Panc1 (cell line): ENCODE data around the gene GNAO1. TPM values are rescaled to one million over a fixed set of nuclear protein-coding genes. Genes with fewer than 3 reads are reported as not detected.

Experiments used
- ATAC-seq: fragments of 200-7000 bp; cut with Tn5 transposase; 2 replicates; pipeline ENCODE4 v1.9.1; 2020; ENCODE audit warnings: mild to moderate bottlenecking, moderate library complexity
- BruUV-seq: library from RNA; stranded (reverse); fragments of 400-500 nt; replicated peaks from 2 replicates; lab custom pipeline; 2021; lab: Mats Ljungman, UMichigan
- CTCF ChIA-PET: fragments of 300-600 bp; sonication (Branson Sonifier 250); formaldehyde crosslinking; loops from one replicate; lab custom pipeline; 2022; ENCODE audit warnings: antibody characterized with exemption; lab: Charles Lee
- POLR2A ChIA-PET: fragments of 300-600 bp; sonication (Branson Sonifier 250); formaldehyde crosslinking; loops from one replicate; lab custom pipeline; 2022; ENCODE audit warnings: antibody characterized with exemption; lab: Charles Lee
- DNase-seq: peaks from one replicate; pipeline ENCODE4 v3.0.0-alpha.2; 2010; ENCODE audit warnings: low read depth, low spot score
- H3K27ac ChIP-seq: 2 replicates; pipeline ENCODE4 v1.5.1; 2011; ENCODE audit warnings: mild to moderate bottlenecking, low read length, inconsistent platforms
- H3K27me3 ChIP-seq: fragments of 200-500 bp; sonication (Bioruptor generic); 2 replicates; pipeline ENCODE4 v1.6.0; 2014; ENCODE audit warnings: low read length, inconsistent platforms; ENCODE audit not compliant: control insufficient read depth, insufficient read depth
- H3K36me3 ChIP-seq: fragments of 200-500 bp; sonication (Bioruptor generic); 2 replicates; pipeline ENCODE4 v1.5.1; 2014; ENCODE audit warnings: inconsistent platforms, mild to moderate bottlenecking, low read length, moderate library complexity; ENCODE audit not compliant: control insufficient read depth, insufficient read depth
- H3K4me1 ChIP-seq: 2 replicates; pipeline ENCODE4 v1.5.1; 2011; ENCODE audit warnings: inconsistent platforms, mild to moderate bottlenecking, low read length, moderate library complexity; ENCODE audit not compliant: control insufficient read depth, insufficient read depth
- H3K4me3 ChIP-seq, 2 experiments: 2 replicates each; pipeline ENCODE4 v1.5.1; 2011 to 2012; ENCODE audit warnings: low read depth in 2 of 2, low read length in 2 of 2, mild to moderate bottlenecking in 2 of 2, inconsistent platforms in 1 of 2, moderate library complexity in 1 of 2
- H3K9me3 ChIP-seq: fragments of 200-500 bp; sonication (Bioruptor generic); 2 replicates; pipeline ENCODE4 v1.5.1; 2014; ENCODE audit warnings: low read depth, mild to moderate bottlenecking, inconsistent platforms, low read length, moderate library complexity; ENCODE audit not compliant: control insufficient read depth, insufficient read depth
- POLR2AphosphoS5 ChIP-seq: IDR thresholded peaks from 2 replicates; pipeline ENCODE4 v1.6.1; 2012; ENCODE audit warnings: mild to moderate bottlenecking, low read depth, low read length, moderate library complexity
- SIN3A ChIP-seq: IDR thresholded peaks from 2 replicates; pipeline ENCODE4 v1.6.1; 2012; ENCODE audit warnings: low read depth, mild to moderate bottlenecking, low read length, moderate library complexity, borderline replicate concordance; ENCODE audit not compliant: insufficient read depth
- TCF7L2 ChIP-seq: IDR thresholded peaks from 2 replicates; pipeline ENCODE4 v1.6.1; 2011; ENCODE audit warnings: mild to moderate bottlenecking, low read depth, low read length, inconsistent platforms
- in situ Hi-C: cut with HindIII; loops from 2 replicates; pipeline ENCODE4 v1.10.0; 2016; ENCODE audit warnings: low sequenced_read_pairs, low pct_unique_long_range_greater_than_20kb
- intact Hi-C: fragments of 100-400 bp; cut with micrococcal nuclease; formaldehyde crosslinking; loops from one replicate; pipeline ENCODE4 v1.10.0; 2022; ENCODE audit not compliant: unreplicated experiment
- total RNA-seq: library from RNA; stranded (reverse); gene quantifications from one replicate; pipeline ENCODE4 v1.2.1, GENCODE V29; 2021; ENCODE audit not compliant: unreplicated experiment
- TF ChIP-seq, protein P1 (sequence below), 2 experiments: IDR thresholded peaks; 2 replicates each; pipeline ENCODE4 v1.6.1; 2011 to 2012; ENCODE audit warnings: low read depth in 2 of 2, control low read depth in 1 of 2, low read length in 1 of 2, mild to moderate bottlenecking in 1 of 2, moderate library complexity in 1 of 2; ENCODE audit not compliant: insufficient read depth in 1 of 2
- TF ChIP-seq, protein P2 (sequence below): fragments of 450-650 bp; IDR thresholded peaks from 2 replicates; pipeline ENCODE4 v1.5.1; 2017; ENCODE audit warnings: mild to moderate bottlenecking

Gene GNAO1
- total RNA-seq, 1 experiment from 2014 or later, result 33.4 TPM

DNA sequence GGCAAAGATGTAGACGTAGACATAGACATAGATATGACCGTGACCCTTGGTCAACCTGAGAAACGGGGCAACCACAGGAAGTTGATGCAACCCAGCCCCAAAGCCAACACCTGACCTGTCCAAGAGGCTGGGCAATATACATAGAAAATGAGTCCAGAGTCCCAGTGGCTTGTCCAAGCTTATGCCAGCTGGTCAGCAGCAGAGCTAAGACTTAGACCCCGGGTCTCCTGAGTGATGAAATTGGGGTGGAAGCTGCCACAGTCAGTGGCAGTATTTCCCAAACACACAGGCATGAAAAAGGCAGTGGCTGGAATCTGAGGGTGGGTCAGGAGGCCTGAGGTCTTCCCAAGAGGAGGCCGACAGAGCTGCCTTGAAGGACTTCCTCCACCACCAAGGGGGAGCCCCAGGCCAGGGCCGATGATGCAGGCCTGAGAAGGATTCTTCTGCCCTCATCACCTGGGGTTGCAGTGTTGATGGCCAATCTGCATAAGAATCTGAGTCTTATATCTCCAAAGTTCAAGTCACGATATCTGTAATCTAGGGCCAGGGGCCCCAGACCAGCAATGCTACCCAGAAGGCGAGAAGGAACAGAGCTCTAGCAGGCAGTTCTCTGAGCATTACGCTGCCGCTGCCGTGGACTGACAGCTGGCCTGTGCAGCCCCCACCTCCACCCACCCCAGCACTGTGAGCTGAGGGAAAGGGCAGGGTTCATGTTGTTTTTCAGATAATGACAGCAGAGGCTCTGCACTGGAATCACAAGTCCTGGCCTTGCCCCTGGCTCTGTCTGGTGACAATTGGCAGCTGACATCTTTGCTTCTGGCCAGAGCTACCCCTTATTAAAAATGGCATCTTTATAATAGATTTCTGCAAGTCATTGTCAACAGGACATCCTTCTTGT, 72.7 kb downstream of the GNAO1 start:
- H3K4me3 ChIP-seq, result no peak overlapping the region
- ChIA-PET POLR2A (no interaction called here), CTCF (no interaction called here)
- no peaks in the 10 kb centered on the region for H3K9me3 ChIP-seq
- intact Hi-C loops (no loop called here), in situ Hi-C loops (no loop called here)
- ATAC-seq (no peak), DNase-seq (no peak)
- H3K4me1 ChIP-seq, result no peaks in the 10 kb centered on the region; the same call in 1 of the 2 replicates
- BruUV-seq, result no TSS peak
- TF ChIP-seq POLR2AphosphoS5 (no peak), TCF7L2 (no peak), SIN3A (no peak)
- TF ChIP-seq, protein P1, sequence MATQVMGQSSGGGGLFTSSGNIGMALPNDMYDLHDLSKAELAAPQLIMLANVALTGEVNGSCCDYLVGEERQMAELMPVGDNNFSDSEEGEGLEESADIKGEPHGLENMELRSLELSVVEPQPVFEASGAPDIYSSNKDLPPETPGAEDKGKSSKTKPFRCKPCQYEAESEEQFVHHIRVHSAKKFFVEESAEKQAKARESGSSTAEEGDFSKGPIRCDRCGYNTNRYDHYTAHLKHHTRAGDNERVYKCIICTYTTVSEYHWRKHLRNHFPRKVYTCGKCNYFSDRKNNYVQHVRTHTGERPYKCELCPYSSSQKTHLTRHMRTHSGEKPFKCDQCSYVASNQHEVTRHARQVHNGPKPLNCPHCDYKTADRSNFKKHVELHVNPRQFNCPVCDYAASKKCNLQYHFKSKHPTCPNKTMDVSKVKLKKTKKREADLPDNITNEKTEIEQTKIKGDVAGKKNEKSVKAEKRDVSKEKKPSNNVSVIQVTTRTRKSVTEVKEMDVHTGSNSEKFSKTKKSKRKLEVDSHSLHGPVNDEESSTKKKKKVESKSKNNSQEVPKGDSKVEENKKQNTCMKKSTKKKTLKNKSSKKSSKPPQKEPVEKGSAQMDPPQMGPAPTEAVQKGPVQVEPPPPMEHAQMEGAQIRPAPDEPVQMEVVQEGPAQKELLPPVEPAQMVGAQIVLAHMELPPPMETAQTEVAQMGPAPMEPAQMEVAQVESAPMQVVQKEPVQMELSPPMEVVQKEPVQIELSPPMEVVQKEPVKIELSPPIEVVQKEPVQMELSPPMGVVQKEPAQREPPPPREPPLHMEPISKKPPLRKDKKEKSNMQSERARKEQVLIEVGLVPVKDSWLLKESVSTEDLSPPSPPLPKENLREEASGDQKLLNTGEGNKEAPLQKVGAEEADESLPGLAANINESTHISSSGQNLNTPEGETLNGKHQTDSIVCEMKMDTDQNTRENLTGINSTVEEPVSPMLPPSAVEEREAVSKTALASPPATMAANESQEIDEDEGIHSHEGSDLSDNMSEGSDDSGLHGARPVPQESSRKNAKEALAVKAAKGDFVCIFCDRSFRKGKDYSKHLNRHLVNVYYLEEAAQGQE (IDR thresholded peaks at IDR 0.05; ENCODE audit: insufficient read depth in 1 of 2, low read depth in 2 of 2, low read length in 1 of 2), result no peak
- TF ChIP-seq, protein P2, sequence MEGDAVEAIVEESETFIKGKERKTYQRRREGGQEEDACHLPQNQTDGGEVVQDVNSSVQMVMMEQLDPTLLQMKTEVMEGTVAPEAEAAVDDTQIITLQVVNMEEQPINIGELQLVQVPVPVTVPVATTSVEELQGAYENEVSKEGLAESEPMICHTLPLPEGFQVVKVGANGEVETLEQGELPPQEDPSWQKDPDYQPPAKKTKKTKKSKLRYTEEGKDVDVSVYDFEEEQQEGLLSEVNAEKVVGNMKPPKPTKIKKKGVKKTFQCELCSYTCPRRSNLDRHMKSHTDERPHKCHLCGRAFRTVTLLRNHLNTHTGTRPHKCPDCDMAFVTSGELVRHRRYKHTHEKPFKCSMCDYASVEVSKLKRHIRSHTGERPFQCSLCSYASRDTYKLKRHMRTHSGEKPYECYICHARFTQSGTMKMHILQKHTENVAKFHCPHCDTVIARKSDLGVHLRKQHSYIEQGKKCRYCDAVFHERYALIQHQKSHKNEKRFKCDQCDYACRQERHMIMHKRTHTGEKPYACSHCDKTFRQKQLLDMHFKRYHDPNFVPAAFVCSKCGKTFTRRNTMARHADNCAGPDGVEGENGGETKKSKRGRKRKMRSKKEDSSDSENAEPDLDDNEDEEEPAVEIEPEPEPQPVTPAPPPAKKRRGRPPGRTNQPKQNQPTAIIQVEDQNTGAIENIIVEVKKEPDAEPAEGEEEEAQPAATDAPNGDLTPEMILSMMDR, result no peak
- no peaks in the 10 kb centered on the region for H3K36me3 ChIP-seq
- no peaks in the 10 kb centered on the region for H3K27me3 ChIP-seq
- H3K27ac ChIP-seq, result no peak overlapping the region

DNA sequence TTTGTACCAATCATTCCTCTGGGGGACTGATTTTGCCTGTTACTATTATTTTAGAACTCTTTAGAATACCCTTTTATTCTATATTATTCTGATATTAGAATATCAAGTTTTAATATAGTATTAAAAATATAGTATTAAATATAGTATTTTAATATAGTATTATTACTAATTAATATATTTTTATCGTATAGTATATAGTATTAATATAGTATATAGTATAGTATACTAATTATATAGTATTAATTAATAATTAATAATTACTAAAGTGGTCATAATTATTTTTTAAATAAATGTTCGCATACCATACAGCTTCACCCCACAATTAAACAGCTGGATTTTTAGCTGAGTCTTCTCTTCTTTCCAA, 73.3 kb downstream of the GNAO1 start:
- CTCF ChIA-PET, result no interaction called here
- BruUV-seq, result no TSS peak

More for the DNA sequence above, 73.3 kb downstream of the GNAO1 start:
- H3K4me3 ChIP-seq, result no peak overlapping the region
- in situ Hi-C loops, result no loop called here
- POLR2A ChIA-PET, result no interaction called here
- ATAC-seq (no peak), DNase-seq (no peak)
- TF ChIP-seq, protein P2, result no peak
- no peak for TF ChIP-seq POLR2AphosphoS5
- no peak for TF ChIP-seq TCF7L2
- no peak overlapping the region for H3K27ac ChIP-seq
- H3K9me3 ChIP-seq, result no peaks in the 10 kb centered on the region
- no peaks in the 10 kb centered on the region for H3K36me3 ChIP-seq
- intact Hi-C loops, result no loop called here
- H3K27me3 ChIP-seq, result no peaks in the 10 kb centered on the region
- no peaks in the 10 kb centered on the region for H3K4me1 ChIP-seq
